MCF 10A (cell line): Measurements from ENCODE around the gene ERBIN. TPM values are rescaled to one million over a fixed set of nuclear protein-coding genes. Genes with fewer than 3 reads are reported as not detected.
A peak's percentile ranks its signal among the peaks of the same experiment; 100 is the strongest.

Source experiments
- BruUV-seq: library from RNA; stranded (reverse); fragments of 400-500 nt; replicated peaks from 2 replicates; lab custom pipeline; 2021; lab: Mats Ljungman, UMichigan
- CTCF ChIA-PET: fragments of 300-600 bp; sonication (Branson Sonifier 250); formaldehyde crosslinking; extraction: SDS; loops from one replicate; lab custom pipeline; 2021; ENCODE audit warnings: antibody characterized with exemption, inconsistent platforms; lab: Yijun Ruan, JAX
- POLR2A ChIA-PET: fragments of 300-600, 350-650 bp; sonication (Branson Sonifier 250); formaldehyde crosslinking; extraction: SDS; loops from one replicate; lab custom pipeline; 2020; ENCODE audit warnings: antibody characterized with exemption, inconsistent platforms; lab: Yijun Ruan, JAX
- DNase-seq: peaks from one replicate; pipeline ENCODE4 v3.0.0-alpha.2; 2018; ENCODE audit not compliant: unreplicated experiment
- H3K27ac Mint-ChIP-seq: one replicate; pipeline ENCODE4 v1.8.0; 2022; ENCODE audit warnings: mild to moderate bottlenecking, low read depth, mixed read lengths; ENCODE audit not compliant: unreplicated experiment
- H3K27me3 Mint-ChIP-seq: one replicate; pipeline ENCODE4 v1.8.0; 2022; ENCODE audit warnings: mixed read lengths; ENCODE audit not compliant: insufficient read depth, unreplicated experiment
- H3K36me3 Mint-ChIP-seq: one replicate; pipeline ENCODE4 v1.8.0; 2022; ENCODE audit warnings: mild to moderate bottlenecking, moderate library complexity, mixed read lengths; ENCODE audit not compliant: insufficient read depth, unreplicated experiment
- H3K4me1 Mint-ChIP-seq: one replicate; pipeline ENCODE4 v1.8.0; 2022; ENCODE audit warnings: mixed read lengths; ENCODE audit not compliant: insufficient read depth, unreplicated experiment
- H3K4me3 Mint-ChIP-seq: one replicate; pipeline ENCODE4 v1.8.0; 2022; ENCODE audit warnings: mild to moderate bottlenecking, moderate library complexity, mixed read lengths; ENCODE audit not compliant: unreplicated experiment
- H3K9me3 Mint-ChIP-seq: one replicate; pipeline ENCODE4 v1.8.0; 2022; ENCODE audit warnings: mixed read lengths; ENCODE audit not compliant: unreplicated experiment
- CTCF ChIP-seq: fragments of 200-600 bp; IDR thresholded peaks from one replicate; pipeline ENCODE4 v1.8.0; 2022; ENCODE audit warnings: antibody characterized with exemption, mild to moderate bottlenecking; ENCODE audit not compliant: unreplicated experiment
- intact Hi-C: fragments of 100-400 bp; cut with micrococcal nuclease; formaldehyde crosslinking; loops from 2 replicates; pipeline ENCODE4 v1.14.1; 2022
- total RNA-seq: library from RNA; stranded (reverse); gene quantifications from 2 replicates; pipeline ENCODE4 v1.2.3, GENCODE V29; 2022

Gene ERBIN
- total RNA-seq, 1 experiment from 2014 or later: 71.3 TPM

- BruUV-seq: no TSS peak
- TF ChIP-seq CTCF: no peak
- Mint-ChIP-seq H3K27me3 (no peaks in the 10 kb centered on the region), H3K36me3 (peaks cover 20% of the 10 kb centered on the region), H3K9me3 (no peaks in the 10 kb centered on the region), H3K4me1 (peaks cover 33% of the 10 kb centered on the region), H3K4me3 (peak overlapping the region; percentile 81), H3K27ac (peak overlapping the region; percentile 92)
- ChIA-PET POLR2A (interaction anchor here (0.7 to 6.7 kb wide), 17 partner anchors 11 to 366 kb away, joined by 3 to 65 read pairs (median 5); partner anchors contain the start of genes CENPK, NLN, PPWD1 and SGTB), CTCF (interaction anchor here (0.6 kb wide), 1 partner anchor 124 kb away, joined by 4 read pairs; no protein-coding TSS in a partner anchor)
- no peak for DNase-seq
- intact Hi-C loops: loop anchor here (5.0 kb wide), 2 partner anchors 83 to 207 kb away; partner anchors contain the start of genes NLN and SGTB
These were observed 2.5 kb downstream of the ERBIN start for GRCh38 chr5:65928860-65929259.

- Mint-ChIP-seq H3K36me3 (peaks cover 21% of the 10 kb centered on the region), H3K4me3 (no peak overlapping the region)
These were observed 6.3 kb downstream of the ERBIN start for GRCh38 chr5:65932676-65933075.

GRCh38 chr5:65933295-65933694 lies 6.9 kb downstream of the ERBIN start:
- Mint-ChIP-seq H3K36me3 (peaks cover 21% of the 10 kb centered on the region), H3K4me3 (no peak overlapping the region), H3K27ac (peak overlapping the region; percentile 35), H3K27me3 (no peaks in the 10 kb centered on the region), H3K9me3 (no peaks in the 10 kb centered on the region), H3K4me1 (peaks cover 40% of the 10 kb centered on the region)
- CTCF ChIA-PET: interaction anchor here (0.6 to 0.7 kb wide), 2 partner anchors 10 to 15 kb away, joined by 3 read pairs; no protein-coding TSS in a partner anchor
- BruUV-seq: no TSS peak
- DNase-seq: no peak
- intact Hi-C loops: no loop called here
- no peak for TF ChIP-seq CTCF
- POLR2A ChIA-PET: interaction anchor here (0.7 to 1.2 kb wide), 3 partner anchors 10 to 293 kb away, joined by 3 read pairs; no protein-coding TSS in a partner anchor

More at GRCh38 chr5:65932676-65933075, 6.3 kb downstream of the ERBIN start:
- intact Hi-C loops: no loop called here
- no peak overlapping the region for H3K27ac Mint-ChIP-seq
- peaks cover 40% of the 10 kb centered on the region for H3K4me1 Mint-ChIP-seq
- H3K9me3 Mint-ChIP-seq: no peaks in the 10 kb centered on the region
- CTCF ChIA-PET: no interaction called here
- no TSS peak for BruUV-seq
- no peak for DNase-seq
- H3K27me3 Mint-ChIP-seq: no peaks in the 10 kb centered on the region
- POLR2A ChIA-PET: interaction anchor here (1.0 to 1.2 kb wide), 2 partner anchors 11 to 210 kb away, joined by 3 to 6 read pairs; no protein-coding TSS in a partner anchor
- no peak for TF ChIP-seq CTCF

GRCh38 chr5:65938256-65938655 lies 11.9 kb downstream of the ERBIN start:
- no peak overlapping the region for H3K27ac Mint-ChIP-seq
- CTCF ChIA-PET: no interaction called here

More at GRCh38 chr5:65938256-65938655, 11.9 kb downstream of the ERBIN start:
- no peak for TF ChIP-seq CTCF
- POLR2A ChIA-PET: no interaction called here
- BruUV-seq: no TSS peak
- H3K9me3 Mint-ChIP-seq: no peaks in the 10 kb centered on the region
- no peak for DNase-seq
- intact Hi-C loops: no loop called here
- peaks cover 16% of the 10 kb centered on the region for H3K4me1 Mint-ChIP-seq
- H3K27me3 Mint-ChIP-seq: no peaks in the 10 kb centered on the region
- peaks cover 26% of the 10 kb centered on the region for H3K36me3 Mint-ChIP-seq
- H3K4me3 Mint-ChIP-seq: no peak overlapping the region
